ENCODE measurements around the gene IER2. TPM values are rescaled to one million over a fixed set of nuclear protein-coding genes. Genes with fewer than 3 reads are reported as not detected.
A peak's percentile ranks its signal among the peaks of the same experiment; 100 is the strongest.

IER2 gene
- total and polyA plus RNA-seq, 9 of the 15 experiments (the other 6 are each of a cell fraction or from before 2014, with no cell fraction given) = 4.5 to 205 (median 23.7) TPM

DNA sequence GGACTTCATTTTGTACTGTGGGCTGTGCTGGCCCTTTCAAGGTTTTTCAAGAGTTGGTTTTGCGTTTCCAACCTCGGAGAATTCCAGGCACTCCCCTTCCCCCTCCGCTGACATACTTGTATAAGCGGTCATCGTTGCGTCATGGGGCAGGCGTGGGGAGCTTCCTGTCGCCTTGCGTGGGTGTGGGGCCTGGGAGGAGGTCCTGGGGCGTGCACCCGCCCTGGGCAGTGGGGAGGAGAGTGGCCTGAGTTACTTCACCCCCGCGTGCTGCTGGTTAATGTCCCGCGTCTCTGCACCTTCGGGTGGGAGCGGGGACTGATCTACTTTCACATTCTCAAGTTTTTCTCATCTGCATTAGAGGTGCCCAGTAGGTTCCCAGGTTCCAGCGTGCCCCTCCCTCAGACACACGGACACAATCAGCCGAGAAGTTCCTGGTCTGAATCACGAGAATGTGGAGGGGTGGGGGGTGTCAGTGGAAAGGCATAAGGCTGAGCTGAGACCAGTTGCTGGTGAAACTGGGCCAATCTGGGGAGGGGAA lies 4.1 kb downstream of the IER2 start (continued):
- TF ChIP-seq POLR3G (IDR thresholded peaks at IDR 0.05; ENCODE audit: extremely low read depth, insufficient read length, insufficient replicate concordance) (no peak), ZNF707 (CRISPR knock-in tag; conservative IDR thresholded peaks at IDR 0.05) (no peak), MAFF (IDR thresholded peaks at IDR 0.05; ENCODE audit: low read length) (no peak), RUNX1 (IDR thresholded peaks at IDR 0.05; ENCODE audit: low read depth) (no peak), WHSC1 (IDR thresholded peaks at IDR 0.05; ENCODE audit: low read length) (no peak), ZNF165 (CRISPR knock-in tag; IDR thresholded peaks at IDR 0.05; ENCODE audit: borderline replicate concordance) (no peak), ZNF133 (CRISPR knock-in tag; IDR thresholded peaks at IDR 0.05) (no peak), RBM39 (optimal IDR thresholded peaks at IDR 0.05; ENCODE audit: low read depth, low read length) (peak; percentile 12), ZNF830 (CRISPR knock-in tag; IDR thresholded peaks at IDR 0.05) (no peak), HSF4 (CRISPR knock-in tag; IDR thresholded peaks at IDR 0.05; ENCODE audit: borderline replicate concordance) (no peak), POLR2A (conservative IDR thresholded peaks at IDR 0.05) (peak; percentile 43), RHOXF2B (CRISPR knock-in tag; conservative IDR thresholded peaks at IDR 0.05) (no peak), NCOA1 (IDR thresholded peaks at IDR 0.05; ENCODE audit: low read depth) (peak; percentile 57; the same call in 1 of the 2 replicates), HNRNPUL1 (IDR thresholded peaks at IDR 0.05; ENCODE audit: low read length) (peak; percentile 61; the same call in 1 of the 2 replicates)
- TF ChIP-seq, protein P1, sequence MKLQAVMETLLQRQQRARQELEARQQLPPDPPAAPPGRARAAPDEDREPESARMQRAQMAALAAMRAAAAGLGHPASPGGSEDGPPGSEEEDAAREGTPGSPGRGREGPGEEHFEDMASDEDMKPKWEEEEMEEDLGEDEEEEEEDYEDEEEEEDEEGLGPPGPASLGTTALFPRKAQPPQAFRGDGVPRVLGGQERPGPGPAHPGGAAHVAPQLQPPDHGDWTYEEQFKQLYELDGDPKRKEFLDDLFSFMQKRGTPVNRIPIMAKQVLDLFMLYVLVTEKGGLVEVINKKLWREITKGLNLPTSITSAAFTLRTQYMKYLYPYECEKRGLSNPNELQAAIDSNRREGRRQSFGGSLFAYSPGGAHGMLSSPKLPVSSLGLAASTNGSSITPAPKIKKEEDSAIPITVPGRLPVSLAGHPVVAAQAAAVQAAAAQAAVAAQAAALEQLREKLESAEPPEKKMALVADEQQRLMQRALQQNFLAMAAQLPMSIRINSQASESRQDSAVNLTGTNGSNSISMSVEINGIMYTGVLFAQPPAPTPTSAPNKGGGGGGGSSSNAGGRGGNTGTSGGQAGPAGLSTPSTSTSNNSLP (IDR thresholded peaks at IDR 0.05; ENCODE audit: borderline replicate concordance, low read depth, low read length) = no peak
- TF ChIP-seq, protein P2, sequence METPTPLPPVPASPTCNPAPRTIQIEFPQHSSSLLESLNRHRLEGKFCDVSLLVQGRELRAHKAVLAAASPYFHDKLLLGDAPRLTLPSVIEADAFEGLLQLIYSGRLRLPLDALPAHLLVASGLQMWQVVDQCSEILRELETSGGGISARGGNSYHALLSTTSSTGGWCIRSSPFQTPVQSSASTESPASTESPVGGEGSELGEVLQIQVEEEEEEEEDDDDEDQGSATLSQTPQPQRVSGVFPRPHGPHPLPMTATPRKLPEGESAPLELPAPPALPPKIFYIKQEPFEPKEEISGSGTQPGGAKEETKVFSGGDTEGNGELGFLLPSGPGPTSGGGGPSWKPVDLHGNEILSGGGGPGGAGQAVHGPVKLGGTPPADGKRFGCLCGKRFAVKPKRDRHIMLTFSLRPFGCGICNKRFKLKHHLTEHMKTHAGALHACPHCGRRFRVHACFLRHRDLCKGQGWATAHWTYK (CRISPR knock-in tag; IDR thresholded peaks at IDR 0.05) = no peak
- TF ChIP-seq, protein P3, sequence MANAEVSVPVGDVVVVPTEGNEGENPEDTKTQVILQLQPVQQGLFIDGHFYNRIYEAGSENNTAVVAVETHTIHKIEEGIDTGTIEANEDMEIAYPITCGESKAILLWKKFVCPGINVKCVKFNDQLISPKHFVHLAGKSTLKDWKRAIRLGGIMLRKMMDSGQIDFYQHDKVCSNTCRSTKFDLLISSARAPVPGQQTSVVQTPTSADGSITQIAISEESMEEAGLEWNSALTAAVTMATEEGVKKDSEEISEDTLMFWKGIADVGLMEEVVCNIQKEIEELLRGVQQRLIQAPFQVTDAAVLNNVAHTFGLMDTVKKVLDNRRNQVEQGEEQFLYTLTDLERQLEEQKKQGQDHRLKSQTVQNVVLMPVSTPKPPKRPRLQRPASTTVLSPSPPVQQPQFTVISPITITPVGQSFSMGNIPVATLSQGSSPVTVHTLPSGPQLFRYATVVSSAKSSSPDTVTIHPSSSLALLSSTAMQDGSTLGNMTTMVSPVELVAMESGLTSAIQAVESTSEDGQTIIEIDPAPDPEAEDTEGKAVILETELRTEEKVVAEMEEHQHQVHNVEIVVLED (CRISPR knock-in tag; IDR thresholded peaks at IDR 0.05) = no peak
- TF ChIP-seq, protein P4, sequence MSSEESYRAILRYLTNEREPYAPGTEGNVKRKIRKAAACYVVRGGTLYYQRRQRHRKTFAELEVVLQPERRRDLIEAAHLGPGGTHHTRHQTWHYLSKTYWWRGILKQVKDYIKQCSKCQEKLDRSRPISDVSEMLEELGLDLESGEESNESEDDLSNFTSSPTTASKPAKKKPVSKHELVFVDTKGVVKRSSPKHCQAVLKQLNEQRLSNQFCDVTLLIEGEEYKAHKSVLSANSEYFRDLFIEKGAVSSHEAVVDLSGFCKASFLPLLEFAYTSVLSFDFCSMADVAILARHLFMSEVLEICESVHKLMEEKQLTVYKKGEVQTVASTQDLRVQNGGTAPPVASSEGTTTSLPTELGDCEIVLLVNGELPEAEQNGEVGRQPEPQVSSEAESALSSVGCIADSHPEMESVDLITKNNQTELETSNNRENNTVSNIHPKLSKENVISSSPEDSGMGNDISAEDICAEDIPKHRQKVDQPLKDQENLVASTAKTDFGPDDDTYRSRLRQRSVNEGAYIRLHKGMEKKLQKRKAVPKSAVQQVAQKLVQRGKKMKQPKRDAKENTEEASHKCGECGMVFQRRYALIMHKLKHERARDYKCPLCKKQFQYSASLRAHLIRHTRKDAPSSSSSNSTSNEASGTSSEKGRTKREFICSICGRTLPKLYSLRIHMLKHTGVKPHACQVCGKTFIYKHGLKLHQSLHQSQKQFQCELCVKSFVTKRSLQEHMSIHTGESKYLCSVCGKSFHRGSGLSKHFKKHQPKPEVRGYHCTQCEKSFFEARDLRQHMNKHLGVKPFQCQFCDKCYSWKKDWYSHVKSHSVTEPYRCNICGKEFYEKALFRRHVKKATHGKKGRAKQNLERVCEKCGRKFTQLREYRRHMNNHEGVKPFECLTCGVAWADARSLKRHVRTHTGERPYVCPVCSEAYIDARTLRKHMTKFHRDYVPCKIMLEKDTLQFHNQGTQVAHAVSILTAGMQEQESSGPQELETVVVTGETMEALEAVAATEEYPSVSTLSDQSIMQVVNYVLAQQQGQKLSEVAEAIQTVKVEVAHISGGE (CRISPR knock-in tag; IDR thresholded peaks at IDR 0.05) = no peak
- TF ChIP-seq, protein P5, sequence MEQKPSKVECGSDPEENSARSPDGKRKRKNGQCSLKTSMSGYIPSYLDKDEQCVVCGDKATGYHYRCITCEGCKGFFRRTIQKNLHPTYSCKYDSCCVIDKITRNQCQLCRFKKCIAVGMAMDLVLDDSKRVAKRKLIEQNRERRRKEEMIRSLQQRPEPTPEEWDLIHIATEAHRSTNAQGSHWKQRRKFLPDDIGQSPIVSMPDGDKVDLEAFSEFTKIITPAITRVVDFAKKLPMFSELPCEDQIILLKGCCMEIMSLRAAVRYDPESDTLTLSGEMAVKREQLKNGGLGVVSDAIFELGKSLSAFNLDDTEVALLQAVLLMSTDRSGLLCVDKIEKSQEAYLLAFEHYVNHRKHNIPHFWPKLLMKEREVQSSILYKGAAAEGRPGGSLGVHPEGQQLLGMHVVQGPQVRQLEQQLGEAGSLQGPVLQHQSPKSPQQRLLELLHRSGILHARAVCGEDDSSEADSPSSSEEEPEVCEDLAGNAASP (IDR thresholded peaks at IDR 0.05) = no peak
